Prostate gland (tissue), 2 donors: ENCODE results near the gene TSPAN32.

Experiments
- CTCF ChIP-seq, 4 experiments: fragments of 200-600 bp in 2 of 4; fragments of 450-650 bp in 2 of 4; sonication (generic) in 2 of 4; IDR thresholded peaks; 1 replicate in 3 of 4; 2 replicates in 1 of 4; pipeline ENCODE4 v1.5.1; 2016 to 2019; ENCODE audit warnings: antibody characterized with exemption in 4 of 4, mild to moderate bottlenecking in 2 of 4, moderate library complexity in 2 of 4
- POLR2A ChIP-seq: fragments of 450-650 bp; IDR thresholded peaks from one replicate; pipeline ENCODE4 v1.6.1; 2016; ENCODE audit warnings: antibody characterized with exemption, mild to moderate bottlenecking
- POLR2AphosphoS5 ChIP-seq: sonication (generic); formaldehyde crosslinking; IDR thresholded peaks from one replicate; pipeline ENCODE4 v1.6.1; 2017; ENCODE audit warnings: antibody characterized with exemption

DNA sequence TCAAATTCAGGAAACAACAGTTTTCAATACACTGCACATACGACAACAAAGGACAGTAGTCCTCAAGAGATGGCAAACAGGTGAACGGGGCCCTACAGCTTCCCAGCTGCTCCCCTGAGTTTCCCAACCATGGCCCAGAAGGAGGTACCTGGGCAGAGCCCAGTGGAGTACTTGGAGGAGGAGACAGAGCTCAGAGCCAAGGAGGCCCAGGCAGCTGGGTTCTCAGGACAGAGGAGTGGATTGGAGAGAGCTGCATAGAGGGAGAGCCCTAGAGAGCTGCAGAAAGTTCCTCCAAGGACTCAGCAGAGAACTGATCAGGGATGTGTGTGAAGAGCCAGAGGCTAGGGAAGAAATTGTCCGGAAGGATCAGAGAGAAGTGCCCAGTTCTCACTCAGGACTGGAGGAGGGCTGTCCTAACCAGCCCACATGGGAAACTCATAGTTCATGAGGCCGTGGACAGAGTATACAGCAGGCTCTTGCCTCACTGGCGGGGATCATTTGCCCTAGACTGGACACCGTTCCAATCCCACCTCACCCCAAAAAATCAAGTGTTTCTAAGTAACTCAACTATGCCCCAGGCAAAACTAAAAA, 23.8 kb upstream of the TSPAN32 start:
- TF ChIP-seq CTCF (IDR thresholded peaks at IDR 0.05) (no peak), POLR2A (no peak), POLR2AphosphoS5 (no peak)
